Fibroblast of villous mesenchyme (primary cell): ENCODE measurements around the gene GRIK4. TPM values are rescaled to one million over a fixed set of nuclear protein-coding genes. Genes with fewer than 3 reads are reported as not detected.

ENCODE experiments used
- DNase-seq: peaks from one replicate; pipeline ENCODE4 v3.0.0-alpha.2; 2010; ENCODE audit warnings: low read depth
- H3K4me3 ChIP-seq: 2 replicates; pipeline ENCODE4 v1.5.1; 2011; ENCODE audit warnings: low read depth, mild to moderate bottlenecking, low read length
- CTCF ChIP-seq: IDR thresholded peaks from 2 replicates; pipeline ENCODE4 v1.5.1; 2012; ENCODE audit warnings: low read depth, mild to moderate bottlenecking, low read length; ENCODE audit not compliant: insufficient read depth
- total RNA-seq: library from RNA; depleted of rRNA; stranded (reverse); fragments of >200 nt; gene quantifications from 2 replicates; pipeline ENCODE4 v1.2.3, GENCODE V29; 2012

GRIK4 gene
- total RNA-seq, 1 donor, result under 0.01 TPM

- TF ChIP-seq CTCF, result no peak
- DNase-seq, result no peak
- no peak overlapping the region for H3K4me3 ChIP-seq
Measured at GRCh38 chr11:120875986-120876385, 364.4 kb downstream of the GRIK4 start.

GRCh38 chr11:120877746-120878365 lies 366.3 kb downstream of the GRIK4 start:
- TF ChIP-seq CTCF, result no peak
- DNase-seq, result no peak
- H3K4me3 ChIP-seq, result no peak overlapping the region

GRCh38 chr11:120878781-120879180 lies 367.2 kb downstream of the GRIK4 start:
- DNase-seq, result no peak
- TF ChIP-seq CTCF, result no peak
- H3K4me3 ChIP-seq, result no peak overlapping the region

- DNase-seq, result no peak
- TF ChIP-seq CTCF, result no peak
- no peak overlapping the region for H3K4me3 ChIP-seq
Measured at GRCh38 chr11:120880498-120881175, 369.1 kb downstream of the GRIK4 start.

GRCh38 chr11:120881596-120881995 lies 370.0 kb downstream of the GRIK4 start:
- H3K4me3 ChIP-seq, result no peak overlapping the region
- TF ChIP-seq CTCF, result no peak
- no peak for DNase-seq

GRCh38 chr11:120882175-120882574 lies 370.6 kb downstream of the GRIK4 start:
- DNase-seq, result no peak
- no peak for TF ChIP-seq CTCF
- no peak overlapping the region for H3K4me3 ChIP-seq
